Renal cortical epithelial cell (primary cell): ENCODE data around the gene BAIAP2. TPM values are rescaled to one million over a fixed set of nuclear protein-coding genes. Genes with fewer than 3 reads are reported as not detected.
"Not testable (repeated sequence)": the region's sequence is repeated elsewhere in the genome, so short reads cannot be mapped to it uniquely, and the experiment has no call there.

Experiments
- DNase-seq: peaks from one replicate; pipeline ENCODE4 v3.0.0-alpha.2; 2011; ENCODE audit warnings: low read depth
- total RNA-seq: library from RNA; depleted of rRNA; stranded (reverse); fragments of >200 nt; gene quantifications from 2 replicates; pipeline ENCODE4 v1.2.3, GENCODE V29; 2014

The BAIAP2 gene
- total RNA-seq, 1 donor from 2014 or later = 55.2 TPM

GRCh38 chr17:81139428-81139827, 104.5 kb downstream of the BAIAP2 start:
- DNase-seq = no peak

GRCh38 chr17:81140018-81140417, 105.1 kb downstream of the BAIAP2 start:
- DNase-seq = no peak

- DNase-seq = no peak
Observed at GRCh38 chr17:81140695-81141094, 105.7 kb downstream of the BAIAP2 start.

- DNase-seq = peak; percentile 54
Observed at GRCh38 chr17:81142301-81143199, 107.6 kb downstream of the BAIAP2 start.

- no peak for DNase-seq
Observed at GRCh38 chr17:81143200-81143527, 108.2 kb downstream of the BAIAP2 start.

GRCh38 chr17:81143717-81144422, 108.9 kb downstream of the BAIAP2 start:
- DNase-seq = no peak

GRCh38 chr17:81144423-81144781, 109.5 kb downstream of the BAIAP2 start:
- DNase-seq = no peak

GRCh38 chr17:81146208-81146607, 111.3 kb downstream of the BAIAP2 start:
- not testable (repeated sequence) for DNase-seq

- DNase-seq = no peak
Observed at GRCh38 chr17:81147701-81148100, 112.8 kb downstream of the BAIAP2 start.

GRCh38 chr17:81148571-81148970, 113.6 kb downstream of the BAIAP2 start:
- DNase-seq = no peak

GRCh38 chr17:81148986-81149533, 114.1 kb downstream of the BAIAP2 start:
- DNase-seq = no peak

- no peak for DNase-seq
Observed at GRCh38 chr17:81150377-81151077, 115.6 kb downstream of the BAIAP2 start.

GRCh38 chr17:81151278-81151677, 116.3 kb downstream of the BAIAP2 start:
- no peak for DNase-seq

- no peak for DNase-seq
Observed at GRCh38 chr17:81152288-81152828, 117.4 kb downstream of the BAIAP2 start.

- DNase-seq = no peak
Observed at GRCh38 chr17:81153340-81153803, 118.4 kb downstream of the BAIAP2 start.

GRCh38 chr17:81154016-81154415, 119.1 kb downstream of the BAIAP2 start:
- DNase-seq = not testable (repeated sequence)

GRCh38 chr17:81154961-81155360, 120.0 kb downstream of the BAIAP2 start:
- DNase-seq = no peak

GRCh38 chr17:81156866-81157805, 122.2 kb downstream of the BAIAP2 start:
- DNase-seq = no peak

GRCh38 chr17:81157848-81158687, 123.1 kb downstream of the BAIAP2 start:
- DNase-seq = no peak
